ENCODE measurements around the gene CTDP1. TPM values are rescaled to one million over a fixed set of nuclear protein-coding genes. Genes with fewer than 3 reads are reported as not detected.

Gene CTDP1, protein sequence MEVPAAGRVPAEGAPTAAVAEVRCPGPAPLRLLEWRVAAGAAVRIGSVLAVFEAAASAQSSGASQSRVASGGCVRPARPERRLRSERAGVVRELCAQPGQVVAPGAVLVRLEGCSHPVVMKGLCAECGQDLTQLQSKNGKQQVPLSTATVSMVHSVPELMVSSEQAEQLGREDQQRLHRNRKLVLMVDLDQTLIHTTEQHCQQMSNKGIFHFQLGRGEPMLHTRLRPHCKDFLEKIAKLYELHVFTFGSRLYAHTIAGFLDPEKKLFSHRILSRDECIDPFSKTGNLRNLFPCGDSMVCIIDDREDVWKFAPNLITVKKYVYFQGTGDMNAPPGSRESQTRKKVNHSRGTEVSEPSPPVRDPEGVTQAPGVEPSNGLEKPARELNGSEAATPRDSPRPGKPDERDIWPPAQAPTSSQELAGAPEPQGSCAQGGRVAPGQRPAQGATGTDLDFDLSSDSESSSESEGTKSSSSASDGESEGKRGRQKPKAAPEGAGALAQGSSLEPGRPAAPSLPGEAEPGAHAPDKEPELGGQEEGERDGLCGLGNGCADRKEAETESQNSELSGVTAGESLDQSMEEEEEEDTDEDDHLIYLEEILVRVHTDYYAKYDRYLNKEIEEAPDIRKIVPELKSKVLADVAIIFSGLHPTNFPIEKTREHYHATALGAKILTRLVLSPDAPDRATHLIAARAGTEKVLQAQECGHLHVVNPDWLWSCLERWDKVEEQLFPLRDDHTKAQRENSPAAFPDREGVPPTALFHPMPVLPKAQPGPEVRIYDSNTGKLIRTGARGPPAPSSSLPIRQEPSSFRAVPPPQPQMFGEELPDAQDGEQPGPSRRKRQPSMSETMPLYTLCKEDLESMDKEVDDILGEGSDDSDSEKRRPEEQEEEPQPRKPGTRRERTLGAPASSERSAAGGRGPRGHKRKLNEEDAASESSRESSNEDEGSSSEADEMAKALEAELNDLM
- 9.4 TPM for total RNA-seq

DNA sequence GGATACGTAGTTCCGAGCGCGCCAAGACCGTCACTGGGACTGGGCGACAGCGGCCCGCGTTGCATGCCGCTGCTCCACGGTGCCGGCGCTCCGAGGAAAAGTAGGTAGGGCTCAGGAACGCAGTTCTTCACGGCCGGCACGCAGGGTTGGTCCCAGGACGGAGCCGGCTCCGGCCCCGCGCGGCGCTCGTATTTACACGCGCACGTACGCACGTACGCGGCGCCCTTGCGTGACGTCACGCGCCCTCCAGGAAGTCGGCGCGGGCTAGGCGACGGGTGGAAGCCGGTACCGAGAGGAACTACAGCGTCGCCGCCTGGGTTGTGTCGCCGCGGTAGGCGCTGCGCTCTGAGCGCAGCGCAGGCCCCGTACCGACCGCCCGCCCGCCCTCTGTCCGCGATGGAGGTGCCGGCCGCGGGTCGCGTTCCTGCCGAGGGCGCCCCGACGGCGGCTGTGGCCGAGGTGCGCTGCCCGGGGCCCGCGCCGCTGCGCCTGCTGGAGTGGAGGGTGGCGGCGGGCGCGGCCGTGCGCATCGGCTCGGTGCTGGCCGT is at the start of gene CTDP1:
Gene CTDP1, plus strand, starts transcription at position 252 of the 548 bp plus-strand sequence. Its CDS starts 145 bp downstream, at position 397.
- Histone ChIP-seq H3K27ac (ENCODE audit: low read depth, low read length) (peak within 1 kb of the TSS; percentile 98), H3K36me3 (ENCODE audit: control insufficient read depth in 3 of 3, insufficient read depth in 3 of 3, low read length in 3 of 3) (peaks cover 10 to 22% (median 11%) of the 10 kb centered on the region in 3 donors), H3K27me3 (ENCODE audit: control insufficient read depth in 3 of 3, insufficient read depth in 3 of 3, low read length in 3 of 3) (no peaks in the 10 kb centered on the region), H3K9me3 (ENCODE audit: control insufficient read depth in 3 of 3, low read length in 3 of 3) (no peaks in the 10 kb centered on the region), H3K9ac (ENCODE audit: low read depth in 1 of 3, low read length in 3 of 3) (peak within 1 kb of the TSS; percentile 95 to 98 (median 95)), H3K4me3 (ENCODE audit: low read length in 3 of 3) (peak within 1 kb of the TSS; percentile 86 to 98 (median 97)), H3K4me1 (ENCODE audit: control insufficient read depth in 3 of 3, insufficient read depth in 3 of 3, low read length in 3 of 3) (peaks cover 27 to 55% (median 40%) of the 10 kb centered on the region in 3 donors)

DNA sequence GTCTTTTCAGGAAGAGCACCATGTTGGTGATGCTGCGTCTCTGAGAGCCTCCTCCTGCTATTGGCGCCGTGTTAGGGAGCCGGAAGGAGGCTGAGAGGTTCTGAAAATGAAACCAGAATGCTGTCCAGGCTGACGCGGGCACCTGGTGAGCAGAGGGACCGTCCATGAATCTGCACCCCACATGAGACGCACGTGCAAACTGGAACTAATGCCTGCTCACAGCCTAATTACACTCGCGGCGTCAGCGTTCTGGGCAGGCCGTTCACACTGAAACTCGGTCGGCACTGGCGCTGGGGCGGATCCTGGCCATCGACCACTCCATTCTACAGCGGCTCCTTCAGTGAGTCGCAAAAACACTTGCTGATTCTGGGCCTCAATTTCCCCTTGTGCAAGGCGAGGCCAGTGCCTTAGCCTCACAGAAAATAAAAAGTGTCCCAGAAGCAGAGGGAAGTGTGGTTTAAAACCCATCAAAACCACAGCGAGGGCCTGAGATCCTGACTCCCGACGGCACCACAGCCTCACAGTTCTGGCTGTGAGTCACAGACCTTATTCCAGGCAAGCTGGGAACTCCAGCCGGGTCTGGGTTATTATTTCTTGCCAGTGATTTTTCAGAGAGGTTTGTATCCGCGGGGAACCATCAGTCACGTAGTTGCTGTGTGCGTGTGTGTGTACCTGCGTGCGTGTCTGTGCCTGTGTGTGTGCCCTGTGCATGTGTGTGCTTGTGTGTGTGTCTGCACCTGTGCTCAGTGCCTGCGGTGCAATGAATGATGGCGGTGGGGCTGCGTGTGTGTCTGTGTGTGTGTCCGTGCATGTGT is 49.1 kb upstream of the CTDP1 start:
- H3K36me3 ChIP-seq (ENCODE audit: control insufficient read depth in 3 of 3, insufficient read depth in 3 of 3, low read length in 3 of 3), result no peaks in the 10 kb centered on the region
- H3K27ac ChIP-seq (ENCODE audit: low read depth, low read length), result no peak overlapping the region
- no peak overlapping the region for H3K9ac ChIP-seq (ENCODE audit: low read depth in 1 of 3, low read length in 3 of 3)
- no peaks in the 10 kb centered on the region for H3K9me3 ChIP-seq (ENCODE audit: control insufficient read depth in 3 of 3, low read length in 3 of 3)
- H3K4me1 ChIP-seq (ENCODE audit: control insufficient read depth in 3 of 3, insufficient read depth in 3 of 3, low read length in 3 of 3), result peaks cover 2 to 5% (median 4%) of the 10 kb centered on the region in 3 donors
- H3K27me3 ChIP-seq (ENCODE audit: control insufficient read depth in 3 of 3, insufficient read depth in 3 of 3, low read length in 3 of 3), result peaks cover 17 to 44% (median 29%) of the 10 kb centered on the region in 3 donors
- H3K4me3 ChIP-seq (ENCODE audit: low read length in 3 of 3), result no peak overlapping the region

DNA sequence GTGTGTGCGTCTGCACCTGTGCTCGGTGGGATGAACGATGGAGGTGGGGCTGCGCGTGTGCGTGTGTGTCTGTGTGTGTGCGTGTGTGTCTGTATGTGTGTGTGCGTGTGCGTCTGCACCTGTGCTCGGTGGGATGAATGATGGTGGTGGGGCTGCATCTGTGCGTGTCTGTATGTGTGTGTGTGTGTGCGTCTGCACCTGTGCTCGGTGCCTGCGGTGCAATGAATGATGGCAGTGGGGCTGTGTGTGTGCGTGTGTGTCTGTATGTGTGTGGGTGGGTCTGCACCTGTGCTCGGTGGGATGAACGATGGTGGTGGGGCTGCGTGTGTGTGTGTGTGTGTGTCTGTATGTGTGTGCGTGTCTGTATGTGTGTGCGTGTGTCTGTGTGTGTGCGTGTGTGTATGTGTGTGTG is 48.5 kb upstream of the CTDP1 start:
- Histone ChIP-seq H3K4me1 (ENCODE audit: control insufficient read depth in 3 of 3, insufficient read depth in 3 of 3, low read length in 3 of 3) (peaks cover 0 to under 1% (median under 1%) of the 10 kb centered on the region in 3 donors), H3K9ac (ENCODE audit: low read depth in 1 of 3, low read length in 3 of 3) (no peak overlapping the region), H3K27ac (ENCODE audit: low read depth, low read length) (no peak overlapping the region), H3K36me3 (ENCODE audit: control insufficient read depth in 3 of 3, insufficient read depth in 3 of 3, low read length in 3 of 3) (no peaks in the 10 kb centered on the region), H3K27me3 (ENCODE audit: control insufficient read depth in 3 of 3, insufficient read depth in 3 of 3, low read length in 3 of 3) (peaks cover 17 to 41% (median 28%) of the 10 kb centered on the region in 3 donors), H3K9me3 (ENCODE audit: control insufficient read depth in 3 of 3, low read length in 3 of 3) (no peaks in the 10 kb centered on the region), H3K4me3 (ENCODE audit: low read length in 3 of 3) (no peak overlapping the region)

DNA sequence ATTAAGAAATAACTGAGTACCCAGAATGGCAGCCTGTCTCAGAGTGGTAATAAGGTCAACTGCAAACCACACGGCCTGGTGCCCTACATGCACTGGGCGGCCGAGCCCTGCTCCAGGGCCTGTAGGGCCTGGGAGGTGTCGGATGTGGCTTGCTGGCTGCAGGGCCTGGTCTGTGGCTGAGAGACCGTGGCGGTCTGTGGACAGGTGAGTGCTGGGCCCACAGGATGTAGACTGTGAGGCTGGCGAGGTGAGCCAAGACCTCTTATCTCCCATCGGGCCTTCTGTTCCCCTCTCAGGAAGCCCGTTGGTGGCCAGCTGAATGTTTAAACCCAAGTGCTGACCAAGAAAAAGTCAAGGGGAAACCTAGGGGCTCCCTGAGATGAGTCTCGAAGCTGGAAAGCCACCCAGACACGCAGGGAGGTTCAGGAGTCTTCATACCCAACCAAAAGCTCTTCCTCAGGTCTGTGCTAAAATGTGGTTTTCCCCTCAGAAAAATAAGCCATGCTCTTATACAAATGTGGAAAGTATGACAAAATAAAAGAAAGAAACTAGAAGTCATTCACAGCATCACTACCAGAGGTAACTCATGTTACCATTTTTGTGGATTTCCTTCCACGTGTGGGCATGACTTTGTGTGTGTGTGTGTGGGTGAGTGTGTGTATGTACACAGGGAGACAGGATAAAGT is 47.7 kb upstream of the CTDP1 start:
- Histone ChIP-seq H3K27me3 (ENCODE audit: control insufficient read depth in 3 of 3, insufficient read depth in 3 of 3, low read length in 3 of 3) (peaks cover 17 to 35% (median 20%) of the 10 kb centered on the region in 3 donors), H3K27ac (ENCODE audit: low read depth, low read length) (no peak overlapping the region), H3K36me3 (ENCODE audit: control insufficient read depth in 3 of 3, insufficient read depth in 3 of 3, low read length in 3 of 3) (no peaks in the 10 kb centered on the region), H3K9ac (ENCODE audit: low read depth in 1 of 3, low read length in 3 of 3) (no peak overlapping the region), H3K9me3 (ENCODE audit: control insufficient read depth in 3 of 3, low read length in 3 of 3) (no peaks in the 10 kb centered on the region), H3K4me1 (ENCODE audit: control insufficient read depth in 3 of 3, insufficient read depth in 3 of 3, low read length in 3 of 3) (no peaks in the 10 kb centered on the region), H3K4me3 (ENCODE audit: low read length in 3 of 3) (no peak overlapping the region)

DNA sequence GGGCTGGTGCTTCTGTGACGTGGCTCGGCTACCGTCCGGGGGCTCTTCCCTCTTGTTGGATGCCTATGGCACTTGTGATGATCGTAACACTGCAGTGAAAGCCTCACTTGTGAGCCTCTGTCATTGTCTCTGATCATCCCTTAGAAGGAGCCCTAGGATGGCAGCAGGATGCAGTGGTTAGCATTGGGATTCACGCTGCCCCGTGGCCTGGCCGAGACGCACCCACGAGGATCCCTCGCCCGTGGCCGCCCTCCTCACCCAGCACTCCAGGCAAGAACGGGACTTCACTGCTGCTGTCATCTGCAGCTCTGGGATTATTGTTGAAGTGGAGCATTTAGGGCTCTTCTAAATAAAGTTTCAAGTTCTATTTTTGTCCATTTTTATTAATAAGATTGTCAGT is 46.8 kb upstream of the CTDP1 start:
- Histone ChIP-seq H3K4me3 (ENCODE audit: low read length in 3 of 3) (no peak overlapping the region), H3K27ac (ENCODE audit: low read depth, low read length) (no peak overlapping the region), H3K36me3 (ENCODE audit: control insufficient read depth in 3 of 3, insufficient read depth in 3 of 3, low read length in 3 of 3) (no peaks in the 10 kb centered on the region), H3K27me3 (ENCODE audit: control insufficient read depth in 3 of 3, insufficient read depth in 3 of 3, low read length in 3 of 3) (peaks cover 10 to 33% (median 18%) of the 10 kb centered on the region in 3 donors), H3K9me3 (ENCODE audit: control insufficient read depth in 3 of 3, low read length in 3 of 3) (no peaks in the 10 kb centered on the region), H3K9ac (ENCODE audit: low read depth in 1 of 3, low read length in 3 of 3) (no peak overlapping the region), H3K4me1 (ENCODE audit: control insufficient read depth in 3 of 3, insufficient read depth in 3 of 3, low read length in 3 of 3) (no peaks in the 10 kb centered on the region)

DNA sequence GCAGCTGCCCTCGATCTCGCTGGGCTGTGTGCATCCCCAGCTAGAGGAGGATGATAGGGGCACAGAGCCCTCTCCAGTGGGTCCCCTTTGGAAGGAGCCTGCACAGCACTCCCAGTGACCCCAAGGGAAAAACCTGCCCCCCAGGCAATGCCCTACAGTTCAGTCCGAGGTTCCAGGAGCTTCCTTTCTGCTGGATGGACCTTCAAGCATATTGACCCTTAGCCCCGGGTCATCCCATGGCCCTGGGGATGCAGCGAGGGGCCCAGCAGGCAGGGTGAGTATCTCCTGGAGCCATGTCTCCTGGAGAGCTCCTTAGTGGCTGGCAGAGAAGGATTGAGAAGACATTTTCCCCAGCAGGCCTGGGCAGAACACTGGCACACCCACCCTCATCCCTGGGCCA is 45.4 kb upstream of the CTDP1 start:
- Histone ChIP-seq H3K36me3 (ENCODE audit: control insufficient read depth in 3 of 3, insufficient read depth in 3 of 3, low read length in 3 of 3) (no peaks in the 10 kb centered on the region), H3K27ac (ENCODE audit: low read depth, low read length) (no peak overlapping the region), H3K4me1 (ENCODE audit: control insufficient read depth in 3 of 3, insufficient read depth in 3 of 3, low read length in 3 of 3) (no peaks in the 10 kb centered on the region), H3K4me3 (ENCODE audit: low read length in 3 of 3) (no peak overlapping the region), H3K27me3 (ENCODE audit: control insufficient read depth in 3 of 3, insufficient read depth in 3 of 3, low read length in 3 of 3) (peaks cover 0 to 30% (median 16%) of the 10 kb centered on the region in 3 donors), H3K9me3 (ENCODE audit: control insufficient read depth in 3 of 3, low read length in 3 of 3) (no peaks in the 10 kb centered on the region), H3K9ac (ENCODE audit: low read depth in 1 of 3, low read length in 3 of 3) (no peak overlapping the region)

DNA sequence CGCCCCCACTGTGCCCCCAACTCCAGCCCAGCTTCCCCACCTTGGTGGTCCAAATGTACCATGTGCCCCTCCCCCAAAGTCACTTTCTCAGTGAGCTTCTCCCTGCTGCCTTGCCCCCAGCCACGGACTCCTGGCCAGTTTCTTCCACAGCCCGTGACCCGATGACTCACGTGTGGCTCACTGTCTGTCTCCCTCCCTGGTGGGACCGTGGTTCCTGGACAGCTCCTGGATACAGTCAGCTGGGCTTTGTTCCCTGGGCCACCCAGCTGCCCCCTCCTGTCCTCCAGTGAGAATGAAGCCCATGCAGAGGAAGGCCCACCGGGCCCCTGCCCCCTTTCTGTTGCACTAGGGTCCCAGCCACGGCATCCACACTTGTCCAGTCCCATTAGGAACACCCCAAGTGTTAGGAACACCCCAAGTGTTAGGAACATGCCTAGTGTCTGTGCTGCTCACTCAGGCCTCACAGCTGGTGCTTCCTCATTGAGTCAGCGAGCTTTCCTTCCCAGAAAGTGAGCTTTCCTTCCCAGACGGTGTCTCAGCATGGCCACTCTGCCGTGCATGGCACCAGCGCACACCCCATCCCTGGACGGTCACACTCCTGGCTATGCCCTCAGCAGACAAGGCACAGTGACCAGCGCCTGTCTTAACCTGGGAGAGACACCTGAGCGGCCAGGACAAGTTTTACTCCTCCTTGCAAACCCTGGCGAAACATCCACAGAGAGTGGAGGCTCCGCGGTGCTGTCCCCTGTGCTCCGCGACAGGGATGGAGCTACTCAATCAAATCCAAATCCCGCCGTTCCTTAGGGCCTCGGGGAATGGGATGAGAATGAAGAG is 44.8 kb upstream of the CTDP1 start:
- Histone ChIP-seq H3K27me3 (ENCODE audit: control insufficient read depth in 3 of 3, insufficient read depth in 3 of 3, low read length in 3 of 3) (peaks cover 0 to 28% (median 15%) of the 10 kb centered on the region in 3 donors), H3K4me1 (ENCODE audit: control insufficient read depth in 3 of 3, insufficient read depth in 3 of 3, low read length in 3 of 3) (no peaks in the 10 kb centered on the region), H3K9ac (ENCODE audit: low read depth in 1 of 3, low read length in 3 of 3) (no peak overlapping the region), H3K27ac (ENCODE audit: low read depth, low read length) (no peak overlapping the region), H3K9me3 (ENCODE audit: control insufficient read depth in 3 of 3, low read length in 3 of 3) (no peaks in the 10 kb centered on the region), H3K4me3 (ENCODE audit: low read length in 3 of 3) (no peak overlapping the region), H3K36me3 (ENCODE audit: control insufficient read depth in 3 of 3, insufficient read depth in 3 of 3, low read length in 3 of 3) (no peaks in the 10 kb centered on the region)

DNA sequence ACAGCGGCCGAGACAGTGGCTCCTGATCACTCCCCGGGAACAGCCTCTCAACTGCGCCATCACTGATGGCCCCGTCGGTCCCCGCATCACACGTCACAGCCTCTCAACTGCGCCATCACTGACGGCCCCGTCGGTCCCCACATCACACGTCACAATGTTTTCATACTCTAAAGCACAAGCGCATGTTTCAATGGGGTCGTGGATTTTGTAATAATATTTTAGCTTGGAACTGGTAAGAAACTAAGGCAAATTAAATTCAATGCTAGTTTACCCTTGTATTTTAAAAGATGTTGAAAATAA is 44.2 kb upstream of the CTDP1 start:
- H3K9me3 ChIP-seq (ENCODE audit: control insufficient read depth in 3 of 3, low read length in 3 of 3), result no peaks in the 10 kb centered on the region
- H3K4me1 ChIP-seq (ENCODE audit: control insufficient read depth in 3 of 3, insufficient read depth in 3 of 3, low read length in 3 of 3), result no peaks in the 10 kb centered on the region
- H3K27me3 ChIP-seq (ENCODE audit: control insufficient read depth in 3 of 3, insufficient read depth in 3 of 3, low read length in 3 of 3), result peaks cover 0 to 26% (median 19%) of the 10 kb centered on the region in 3 donors
- no peak overlapping the region for H3K9ac ChIP-seq (ENCODE audit: low read depth in 1 of 3, low read length in 3 of 3)
- no peak overlapping the region for H3K27ac ChIP-seq (ENCODE audit: low read depth, low read length)
- H3K36me3 ChIP-seq (ENCODE audit: control insufficient read depth in 3 of 3, insufficient read depth in 3 of 3, low read length in 3 of 3), result no peaks in the 10 kb centered on the region
- no peak overlapping the region for H3K4me3 ChIP-seq (ENCODE audit: low read length in 3 of 3)
